Mucosa of rectum (tissue), 2 donors: ENCODE results near the gene TRAF3.

ENCODE experiments used
- H3K27ac ChIP-seq, 2 donors: one replicate each; pipeline ENCODE4 v1.7.0; 2013; ENCODE audit warnings: inconsistent platforms in 2 of 2, low read depth in 2 of 2, low read length in 2 of 2
- H3K27me3 ChIP-seq, 2 donors: one replicate each; pipeline ENCODE4 v1.7.0; 2013; ENCODE audit warnings: low read length in 2 of 2; ENCODE audit not compliant: control insufficient read depth in 2 of 2, insufficient read depth in 2 of 2
- H3K36me3 ChIP-seq, 2 donors: one replicate each; pipeline ENCODE4 v1.7.0; 2013; ENCODE audit warnings: low read length in 2 of 2; ENCODE audit not compliant: control insufficient read depth in 2 of 2, insufficient read depth in 2 of 2
- H3K4me1 ChIP-seq, 2 donors: one replicate each; pipeline ENCODE4 v1.7.0; 2013; ENCODE audit warnings: low read length in 2 of 2, mild to moderate bottlenecking in 1 of 2; ENCODE audit not compliant: control insufficient read depth in 2 of 2, insufficient read depth in 2 of 2
- H3K4me3 ChIP-seq, 2 donors: one replicate each; pipeline ENCODE4 v1.7.0; 2013; ENCODE audit warnings: low read length in 2 of 2
- H3K9ac ChIP-seq, 2 donors: one replicate each; pipeline ENCODE4 v1.7.0; 2013; ENCODE audit warnings: low read length in 2 of 2, low read depth in 1 of 2, mild to moderate bottlenecking in 1 of 2
- H3K9me3 ChIP-seq, 2 donors: one replicate each; pipeline ENCODE4 v1.7.0; 2013; ENCODE audit warnings: low read length in 2 of 2; ENCODE audit not compliant: control insufficient read depth in 2 of 2
- donor health status: healthy.
- donor health status: Normal muscosa, but diverticular disease.

Gene TRAF3

GRCh38 chr14:102736956-102737355 is 40.3 kb upstream of the TRAF3 start:
- Histone ChIP-seq H3K27me3 (no peaks in the 10 kb centered on the region), H3K36me3 (peaks cover 6 to 7% of the 10 kb centered on the region in 2 donors), H3K4me1 (no peaks in the 10 kb centered on the region), H3K4me3 (no peak overlapping the region), H3K9ac (no peak overlapping the region), H3K9me3 (no peaks in the 10 kb centered on the region), H3K27ac (no peak overlapping the region)

- Histone ChIP-seq H3K27ac (no peak overlapping the region), H3K4me3 (no peak overlapping the region), H3K27me3 (no peaks in the 10 kb centered on the region), H3K9me3 (peaks cover 0 to 2% of the 10 kb centered on the region in 2 donors), H3K36me3 (peaks cover 5 to 6% of the 10 kb centered on the region in 2 donors), H3K4me1 (no peaks in the 10 kb centered on the region), H3K9ac (no peak overlapping the region)
Observed at GRCh38 chr14:102737402-102738372, 39.6 kb upstream of the TRAF3 start.

GRCh38 chr14:102738373-102739189 is 38.7 kb upstream of the TRAF3 start:
- no peak overlapping the region for H3K27ac ChIP-seq
- no peak overlapping the region for H3K4me3 ChIP-seq
- peaks cover 0 to 2% of the 10 kb centered on the region in 2 donors for H3K9me3 ChIP-seq
- no peaks in the 10 kb centered on the region for H3K4me1 ChIP-seq
- H3K9ac ChIP-seq = no peak overlapping the region
- peaks cover 5 to 6% of the 10 kb centered on the region in 2 donors for H3K36me3 ChIP-seq
- no peaks in the 10 kb centered on the region for H3K27me3 ChIP-seq

- no peaks in the 10 kb centered on the region for H3K27me3 ChIP-seq
Observed at GRCh38 chr14:102739190-102739469, 38.1 kb upstream of the TRAF3 start.

GRCh38 chr14:102746634-102747438 is 30.4 kb upstream of the TRAF3 start:
- H3K27ac ChIP-seq = no peak overlapping the region

More at GRCh38 chr14:102739190-102739469, 38.1 kb upstream of the TRAF3 start:
- Histone ChIP-seq H3K4me1 (no peaks in the 10 kb centered on the region), H3K4me3 (no peak overlapping the region), H3K36me3 (peaks cover 5 to 6% of the 10 kb centered on the region in 2 donors), H3K9me3 (peaks cover 0 to 2% of the 10 kb centered on the region in 2 donors), H3K9ac (no peak overlapping the region), H3K27ac (no peak overlapping the region)

GRCh38 chr14:102748806-102749205 is 28.4 kb upstream of the TRAF3 start:
- no peak overlapping the region for H3K4me3 ChIP-seq

More at GRCh38 chr14:102746634-102747438, 30.4 kb upstream of the TRAF3 start:
- Histone ChIP-seq H3K4me3 (no peak overlapping the region), H3K36me3 (no peaks in the 10 kb centered on the region), H3K9me3 (peaks cover 0 to 2% of the 10 kb centered on the region in 2 donors), H3K4me1 (no peaks in the 10 kb centered on the region), H3K9ac (no peak overlapping the region), H3K27me3 (no peaks in the 10 kb centered on the region)

GRCh38 chr14:102749393-102750305 is 27.6 kb upstream of the TRAF3 start:
- H3K9me3 ChIP-seq = no peaks in the 10 kb centered on the region
- H3K9ac ChIP-seq = no peak overlapping the region
- no peaks in the 10 kb centered on the region for H3K4me1 ChIP-seq
- no peaks in the 10 kb centered on the region for H3K36me3 ChIP-seq
- H3K4me3 ChIP-seq = no peak overlapping the region
- H3K27ac ChIP-seq = no peak overlapping the region
- H3K27me3 ChIP-seq = no peaks in the 10 kb centered on the region

More at GRCh38 chr14:102748806-102749205, 28.4 kb upstream of the TRAF3 start:
- H3K9ac ChIP-seq = no peak overlapping the region
- no peaks in the 10 kb centered on the region for H3K4me1 ChIP-seq
- no peaks in the 10 kb centered on the region for H3K9me3 ChIP-seq
- no peaks in the 10 kb centered on the region for H3K27me3 ChIP-seq
- no peak overlapping the region for H3K27ac ChIP-seq
- H3K36me3 ChIP-seq = no peaks in the 10 kb centered on the region

- Histone ChIP-seq H3K4me1 (no peaks in the 10 kb centered on the region), H3K9me3 (no peaks in the 10 kb centered on the region), H3K9ac (no peak overlapping the region), H3K27ac (no peak overlapping the region), H3K36me3 (no peaks in the 10 kb centered on the region), H3K4me3 (no peak overlapping the region), H3K27me3 (no peaks in the 10 kb centered on the region)
Observed at GRCh38 chr14:102750376-102750775, 26.9 kb upstream of the TRAF3 start.

GRCh38 chr14:102751088-102751487 is 26.2 kb upstream of the TRAF3 start:
- Histone ChIP-seq H3K4me1 (no peaks in the 10 kb centered on the region), H3K27ac (no peak overlapping the region), H3K9me3 (no peaks in the 10 kb centered on the region), H3K4me3 (no peak overlapping the region), H3K36me3 (no peaks in the 10 kb centered on the region), H3K27me3 (no peaks in the 10 kb centered on the region), H3K9ac (no peak overlapping the region)
